ENCODE data around the gene RALGAPB.
"Not testable (repeated sequence)": the region's sequence is repeated elsewhere in the genome, so short reads cannot be mapped to it uniquely, and the experiment has no call there.

The RALGAPB gene

GRCh38 chr20:38472513-38473366 is at the start of gene RALGAPB:
RALGAPB (plus strand) TSS chr20:38472843; CDS start chr20:38488433, 15,590 bp downstream.
- peak; percentile 96 for DNase-seq

- no peak for DNase-seq
Measured at GRCh38 chr20:38423541-38423940, 49.1 kb upstream of the RALGAPB start.

- no peak for DNase-seq
Measured at GRCh38 chr20:38424401-38424800, 48.2 kb upstream of the RALGAPB start.

GRCh38 chr20:38426006-38426897 is 46.4 kb upstream of the RALGAPB start:
- no peak for DNase-seq

GRCh38 chr20:38427655-38428023 is 45.0 kb upstream of the RALGAPB start:
- no peak for DNase-seq

GRCh38 chr20:38428800-38429199 is 43.8 kb upstream of the RALGAPB start:
- no peak for DNase-seq

GRCh38 chr20:38429301-38429700 is 43.3 kb upstream of the RALGAPB start:
- no peak for DNase-seq

- no peak for DNase-seq
Measured at GRCh38 chr20:38430679-38431325, 41.8 kb upstream of the RALGAPB start.

GRCh38 chr20:38432292-38432691 is 40.4 kb upstream of the RALGAPB start:
- DNase-seq: no peak

GRCh38 chr20:38432870-38433269 is 39.8 kb upstream of the RALGAPB start:
- DNase-seq: not testable (repeated sequence)

- DNase-seq: no peak
Measured at GRCh38 chr20:38433304-38433972, 39.2 kb upstream of the RALGAPB start.

- no peak for DNase-seq
Measured at GRCh38 chr20:38434301-38434741, 38.3 kb upstream of the RALGAPB start.

GRCh38 chr20:38434770-38435554 is 37.7 kb upstream of the RALGAPB start, which contains the start of gene SNHG17:
SNHG17 (minus strand) TSS chr20:38435328.
- DNase-seq: peak; percentile 86

- no peak for DNase-seq
Measured at GRCh38 chr20:38435555-38435939, 37.1 kb upstream of the RALGAPB start.

- DNase-seq: no peak
Measured at GRCh38 chr20:38437796-38438195, 34.8 kb upstream of the RALGAPB start.

GRCh38 chr20:38441110-38441509 is 31.5 kb upstream of the RALGAPB start:
- DNase-seq: not testable (repeated sequence)

GRCh38 chr20:38441916-38442315 is 30.7 kb upstream of the RALGAPB start:
- no peak for DNase-seq

- DNase-seq: no peak
Measured at GRCh38 chr20:38445381-38445796, 27.3 kb upstream of the RALGAPB start.

GRCh38 chr20:38445901-38446425 is 26.7 kb upstream of the RALGAPB start:
- DNase-seq: no peak

- peak; percentile 94 for DNase-seq
Measured at GRCh38 chr20:38446441-38447209, 26.0 kb upstream of the RALGAPB start.

GRCh38 chr20:38447251-38447661 is 25.4 kb upstream of the RALGAPB start:
- DNase-seq: no peak
